ENCODE measurements around the gene PPP1R3A.

- TF ChIP-seq EZH2 (IDR thresholded peaks at IDR 0.05; ENCODE audit: insufficient read depth, poor library complexity, severe bottlenecking) (no peak), EZH2phosphoT487 (IDR thresholded peaks at IDR 0.05; ENCODE audit: insufficient read depth, low read depth) (no peak)
Measured at GRCh38 chr7:113891828-113892227, 27.0 kb downstream of the PPP1R3A start.
